Measurements from ENCODE around the gene BEX4. TPM values are rescaled to one million over a fixed set of nuclear protein-coding genes. Genes with fewer than 3 reads are reported as not detected.

The BEX4 gene
- total and polyA plus RNA-seq, 9 of the 15 experiments (the other 6 are each of a cell fraction or from before 2014, with no cell fraction given), result 74.6 to 399 (median 154) TPM

- TF ChIP-seq ZNF609 (CRISPR knock-in tag; IDR thresholded peaks at IDR 0.05; ENCODE audit: borderline replicate concordance) (no peak), CREB1 (IDR thresholded peaks at IDR 0.05) (peak; percentile 73), CREB1 (CRISPR knock-in tag; IDR thresholded peaks at IDR 0.05) (peak; percentile 71), MCM2 (IDR thresholded peaks at IDR 0.05; ENCODE audit: low read depth) (no peak), ZNF134 (CRISPR knock-in tag; conservative IDR thresholded peaks at IDR 0.05) (no peak), MGA (IDR thresholded peaks at IDR 0.05) (peak; percentile 37), PML (IDR thresholded peaks at IDR 0.05; ENCODE audit: low read length) (peak; percentile 67; the same call in 1 of the 2 replicates), BMI1 (IDR thresholded peaks at IDR 0.05; ENCODE audit: low read length) (no peak), NUFIP1 (IDR thresholded peaks at IDR 0.05; ENCODE audit: partially characterized antibody) (no peak), FOSL1 (tag; conservative IDR thresholded peaks at IDR 0.05) (peak; percentile 36), MAZ (CRISPR knock-in tag; conservative IDR thresholded peaks at IDR 0.05 in 1 of 2, IDR thresholded peaks at IDR 0.05 in 1 of 2) (peak; percentile 23 to 81; a peak in 2 of 4 replicates), RBBP5 (IDR thresholded peaks at IDR 0.05; ENCODE audit: borderline replicate concordance, insufficient read depth, low read length, poor library complexity, severe bottlenecking) (peak; percentile 33), TAF7 (tag; IDR thresholded peaks at IDR 0.05) (peak; percentile 99)
Observed at GRCh38 chrX:103214870-103215424, at the start of gene BEX4 (continued).

Data from K562 (cell line).